Prostate gland (tissue), 2 donors: Measurements from ENCODE around the gene VGF.

Experiments used
- POLR2A ChIP-seq: fragments of 450-650 bp; IDR thresholded peaks from one replicate; pipeline ENCODE4 v1.6.1; 2016; ENCODE audit warnings: antibody characterized with exemption, mild to moderate bottlenecking
- POLR2AphosphoS5 ChIP-seq: sonication (generic); formaldehyde crosslinking; IDR thresholded peaks from one replicate; pipeline ENCODE4 v1.6.1; 2017; ENCODE audit warnings: antibody characterized with exemption
- TF ChIP-seq, protein P1 (sequence below), 4 experiments: fragments of 200-600 bp in 2 of 4; fragments of 450-650 bp in 2 of 4; sonication (generic) in 2 of 4; IDR thresholded peaks; 1 replicate in 3 of 4; 2 replicates in 1 of 4; pipeline ENCODE4 v1.5.1; 2016 to 2019; ENCODE audit warnings: antibody characterized with exemption in 4 of 4, mild to moderate bottlenecking in 2 of 4, moderate library complexity in 2 of 4

DNA sequence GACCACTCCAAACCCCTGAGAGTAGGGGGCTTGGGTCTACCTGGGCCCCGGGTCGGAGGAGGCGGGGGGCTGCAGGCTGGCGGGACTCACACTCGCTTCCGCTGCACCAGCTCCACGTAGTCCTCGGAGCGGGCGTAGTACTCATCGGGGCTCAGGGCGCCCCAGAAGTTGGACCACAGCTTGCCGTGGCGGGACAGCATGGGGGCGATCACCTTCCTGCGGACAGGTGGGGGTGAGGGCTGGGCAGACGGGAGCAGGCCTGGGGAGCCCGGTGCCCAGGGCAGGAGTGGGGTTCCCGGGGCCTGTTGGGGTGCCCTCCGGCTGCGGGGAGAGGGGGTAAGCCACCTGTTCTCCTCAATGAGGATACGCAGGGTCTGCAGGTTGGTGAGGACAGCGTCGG lies 46.1 kb upstream of the VGF start:
- TF ChIP-seq, protein P1, sequence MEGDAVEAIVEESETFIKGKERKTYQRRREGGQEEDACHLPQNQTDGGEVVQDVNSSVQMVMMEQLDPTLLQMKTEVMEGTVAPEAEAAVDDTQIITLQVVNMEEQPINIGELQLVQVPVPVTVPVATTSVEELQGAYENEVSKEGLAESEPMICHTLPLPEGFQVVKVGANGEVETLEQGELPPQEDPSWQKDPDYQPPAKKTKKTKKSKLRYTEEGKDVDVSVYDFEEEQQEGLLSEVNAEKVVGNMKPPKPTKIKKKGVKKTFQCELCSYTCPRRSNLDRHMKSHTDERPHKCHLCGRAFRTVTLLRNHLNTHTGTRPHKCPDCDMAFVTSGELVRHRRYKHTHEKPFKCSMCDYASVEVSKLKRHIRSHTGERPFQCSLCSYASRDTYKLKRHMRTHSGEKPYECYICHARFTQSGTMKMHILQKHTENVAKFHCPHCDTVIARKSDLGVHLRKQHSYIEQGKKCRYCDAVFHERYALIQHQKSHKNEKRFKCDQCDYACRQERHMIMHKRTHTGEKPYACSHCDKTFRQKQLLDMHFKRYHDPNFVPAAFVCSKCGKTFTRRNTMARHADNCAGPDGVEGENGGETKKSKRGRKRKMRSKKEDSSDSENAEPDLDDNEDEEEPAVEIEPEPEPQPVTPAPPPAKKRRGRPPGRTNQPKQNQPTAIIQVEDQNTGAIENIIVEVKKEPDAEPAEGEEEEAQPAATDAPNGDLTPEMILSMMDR (IDR thresholded peaks at IDR 0.05), result no peak
- TF ChIP-seq POLR2A (no peak), POLR2AphosphoS5 (no peak)
